ENCODE results near the gene COL20A1.

The COL20A1 gene

DNA sequence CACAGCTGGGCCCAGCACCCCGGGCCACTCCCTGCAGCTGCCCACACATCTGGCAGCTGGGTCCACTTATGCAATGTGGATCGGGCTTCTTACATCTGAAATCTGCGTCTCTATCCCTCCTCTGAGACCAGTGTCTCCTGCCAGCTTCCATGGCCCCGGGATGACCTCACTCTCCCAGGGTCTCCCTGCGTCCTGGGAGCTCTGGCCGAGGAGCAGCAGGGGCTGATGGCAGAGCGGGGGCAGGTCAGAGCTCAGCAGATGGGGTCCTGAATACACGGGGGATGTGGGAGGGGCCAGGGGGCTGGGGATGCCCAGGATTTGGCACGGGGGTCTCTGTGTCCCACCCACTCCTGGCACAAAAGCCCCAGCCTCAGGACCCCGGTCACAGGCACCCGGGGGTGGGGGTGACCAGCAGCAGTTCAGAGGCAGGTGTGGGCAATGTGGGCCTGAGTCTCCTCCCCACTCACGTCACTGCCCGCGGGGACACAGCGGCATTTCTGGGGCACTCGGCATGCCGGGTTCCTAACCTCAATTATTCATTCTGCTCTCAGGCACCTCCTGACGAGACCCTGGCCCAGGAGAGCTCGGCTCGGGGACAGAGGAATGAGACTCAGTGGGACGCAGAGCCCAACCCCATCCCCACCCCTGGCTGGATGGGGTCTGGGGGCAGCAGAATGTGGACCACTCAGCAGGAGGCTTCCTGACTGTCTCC lies 51.8 kb downstream of the COL20A1 start:
- ChIA-PET POLR2A (no interaction called here), CTCF (no interaction called here)
- Histone ChIP-seq H3K9me3 (ENCODE audit: control insufficient read depth, insufficient read depth, low read depth, low read length) (no peaks in the 10 kb centered on the region), H3K27ac (ENCODE audit: extremely low read depth, low read depth, low read length) (no peak overlapping the region), H3K4me3 (ENCODE audit: low read depth, low read length) (no peak overlapping the region), H3K36me3 (ENCODE audit: control insufficient read depth in 2 of 2, insufficient read depth in 1 of 2, low read length in 2 of 2) (no peaks in the 10 kb centered on the region), H3K4me1 (ENCODE audit: control insufficient read depth, insufficient read depth, low read length) (no peaks in the 10 kb centered on the region)
- TF ChIP-seq, protein P1, sequence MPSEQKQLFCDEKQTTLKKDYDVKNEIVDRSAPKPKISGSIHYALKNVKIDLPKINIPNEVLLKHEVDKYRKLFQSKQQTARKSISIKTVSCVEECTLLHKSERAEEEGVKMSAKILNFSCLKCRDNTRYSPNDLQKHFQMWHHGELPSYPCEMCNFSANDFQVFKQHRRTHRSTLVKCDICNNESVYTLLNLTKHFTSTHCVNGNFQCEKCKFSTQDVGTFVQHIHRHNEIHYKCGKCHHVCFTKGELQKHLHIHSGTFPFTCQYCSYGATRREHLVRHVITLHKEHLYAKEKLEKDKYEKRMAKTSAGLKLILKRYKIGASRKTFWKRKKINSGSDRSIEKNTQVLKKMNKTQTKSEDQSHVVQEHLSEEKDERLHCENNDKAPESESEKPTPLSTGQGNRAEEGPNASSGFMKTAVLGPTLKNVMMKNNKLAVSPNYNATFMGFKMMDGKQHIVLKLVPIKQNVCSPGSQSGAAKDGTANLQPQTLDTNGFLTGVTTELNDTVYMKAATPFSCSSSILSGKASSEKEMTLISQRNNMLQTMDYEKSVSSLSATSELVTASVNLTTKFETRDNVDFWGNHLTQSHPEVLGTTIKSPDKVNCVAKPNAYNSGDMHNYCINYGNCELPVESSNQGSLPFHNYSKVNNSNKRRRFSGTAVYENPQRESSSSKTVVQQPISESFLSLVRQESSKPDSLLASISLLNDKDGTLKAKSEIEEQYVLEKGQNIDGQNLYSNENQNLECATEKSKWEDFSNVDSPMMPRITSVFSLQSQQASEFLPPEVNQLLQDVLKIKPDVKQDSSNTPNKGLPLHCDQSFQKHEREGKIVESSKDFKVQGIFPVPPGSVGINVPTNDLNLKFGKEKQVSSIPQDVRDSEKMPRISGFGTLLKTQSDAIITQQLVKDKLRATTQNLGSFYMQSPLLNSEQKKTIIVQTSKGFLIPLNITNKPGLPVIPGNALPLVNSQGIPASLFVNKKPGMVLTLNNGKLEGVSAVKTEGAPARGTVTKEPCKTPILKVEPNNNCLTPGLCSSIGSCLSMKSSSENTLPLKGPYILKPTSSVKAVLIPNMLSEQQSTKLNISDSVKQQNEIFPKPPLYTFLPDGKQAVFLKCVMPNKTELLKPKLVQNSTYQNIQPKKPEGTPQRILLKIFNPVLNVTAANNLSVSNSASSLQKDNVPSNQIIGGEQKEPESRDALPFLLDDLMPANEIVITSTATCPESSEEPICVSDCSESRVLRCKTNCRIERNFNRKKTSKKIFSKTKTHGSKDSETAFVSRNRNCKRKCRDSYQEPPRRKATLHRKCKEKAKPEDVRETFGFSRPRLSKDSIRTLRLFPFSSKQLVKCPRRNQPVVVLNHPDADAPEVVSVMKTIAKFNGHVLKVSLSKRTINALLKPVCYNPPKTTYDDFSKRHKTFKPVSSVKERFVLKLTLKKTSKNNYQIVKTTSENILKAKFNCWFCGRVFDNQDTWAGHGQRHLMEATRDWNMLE (tag by site-specific recombination; conservative IDR thresholded peaks at IDR 0.05; ENCODE audit: low read depth), result no peak
- TF ChIP-seq ZNF416 (tag by site-specific recombination; IDR thresholded peaks at IDR 0.05), result no peak
- TF ChIP-seq ZBTB49 (tag by site-specific recombination; IDR thresholded peaks at IDR 0.05; ENCODE audit: low read depth), result no peak

GRCh38 chr20:63345328-63346100 lies 52.5 kb downstream of the COL20A1 start:
- H3K4me3 ChIP-seq (ENCODE audit: low read depth, low read length), result no peak overlapping the region
- CTCF ChIA-PET, result interaction anchor here (0.7 kb wide), 1 partner anchor 24 kb away, joined by 4 read pairs; no protein-coding TSS in a partner anchor
- H3K9me3 ChIP-seq (ENCODE audit: control insufficient read depth, insufficient read depth, low read depth, low read length), result no peaks in the 10 kb centered on the region
- no peaks in the 10 kb centered on the region for H3K4me1 ChIP-seq (ENCODE audit: control insufficient read depth, insufficient read depth, low read length)
- POLR2A ChIA-PET, result no interaction called here
- no peak overlapping the region for H3K27ac ChIP-seq (ENCODE audit: extremely low read depth, low read depth, low read length)
- H3K36me3 ChIP-seq (ENCODE audit: control insufficient read depth in 2 of 2, insufficient read depth in 1 of 2, low read length in 2 of 2), result no peaks in the 10 kb centered on the region
- TF ChIP-seq, protein P2, sequence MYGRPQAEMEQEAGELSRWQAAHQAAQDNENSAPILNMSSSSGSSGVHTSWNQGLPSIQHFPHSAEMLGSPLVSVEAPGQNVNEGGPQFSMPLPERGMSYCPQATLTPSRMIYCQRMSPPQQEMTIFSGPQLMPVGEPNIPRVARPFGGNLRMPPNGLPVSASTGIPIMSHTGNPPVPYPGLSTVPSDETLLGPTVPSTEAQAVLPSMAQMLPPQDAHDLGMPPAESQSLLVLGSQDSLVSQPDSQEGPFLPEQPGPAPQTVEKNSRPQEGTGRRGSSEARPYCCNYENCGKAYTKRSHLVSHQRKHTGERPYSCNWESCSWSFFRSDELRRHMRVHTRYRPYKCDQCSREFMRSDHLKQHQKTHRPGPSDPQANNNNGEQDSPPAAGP (tag by site-specific recombination; IDR thresholded peaks at IDR 0.05), result no peak
- TF ChIP-seq ZNF169 (tag by site-specific recombination; IDR thresholded peaks at IDR 0.05) (no peak), ZNF501 (tag by site-specific recombination; IDR thresholded peaks at IDR 0.05) (no peak), GLIS1 (tag by site-specific recombination; IDR thresholded peaks at IDR 0.05) (peak; percentile 89), ZBTB1 (tag by site-specific recombination; IDR thresholded peaks at IDR 0.05) (no peak), ZNF404 (tag by site-specific recombination; IDR thresholded peaks at IDR 0.05) (no peak), ZSCAN4 (tag by site-specific recombination; IDR thresholded peaks at IDR 0.05) (no peak), BCL11B (tag by site-specific recombination; IDR thresholded peaks at IDR 0.05; ENCODE audit: low read depth) (no peak), ZNF16 (tag by site-specific recombination; IDR thresholded peaks at IDR 0.05; ENCODE audit: low read depth) (no peak), ZIC2 (tag by site-specific recombination; IDR thresholded peaks at IDR 0.05) (peak; percentile 87), ZNF174 (tag by site-specific recombination; IDR thresholded peaks at IDR 0.05) (no peak), ZNF76 (tag by site-specific recombination; IDR thresholded peaks at IDR 0.05; ENCODE audit: borderline replicate concordance, low read depth) (no peak), ZNF624 (tag by site-specific recombination; IDR thresholded peaks at IDR 0.05) (no peak), ZNF549 (tag by site-specific recombination; IDR thresholded peaks at IDR 0.05) (no peak), KLF1 (tag by site-specific recombination; IDR thresholded peaks at IDR 0.05) (peak; percentile 61; the same call in 1 of the 2 replicates), SP3 (tag by site-specific recombination; IDR thresholded peaks at IDR 0.05) (no peak), ZNF132 (tag by site-specific recombination; IDR thresholded peaks at IDR 0.05; ENCODE audit: borderline replicate concordance) (no peak)
- TF ChIP-seq, protein P3, sequence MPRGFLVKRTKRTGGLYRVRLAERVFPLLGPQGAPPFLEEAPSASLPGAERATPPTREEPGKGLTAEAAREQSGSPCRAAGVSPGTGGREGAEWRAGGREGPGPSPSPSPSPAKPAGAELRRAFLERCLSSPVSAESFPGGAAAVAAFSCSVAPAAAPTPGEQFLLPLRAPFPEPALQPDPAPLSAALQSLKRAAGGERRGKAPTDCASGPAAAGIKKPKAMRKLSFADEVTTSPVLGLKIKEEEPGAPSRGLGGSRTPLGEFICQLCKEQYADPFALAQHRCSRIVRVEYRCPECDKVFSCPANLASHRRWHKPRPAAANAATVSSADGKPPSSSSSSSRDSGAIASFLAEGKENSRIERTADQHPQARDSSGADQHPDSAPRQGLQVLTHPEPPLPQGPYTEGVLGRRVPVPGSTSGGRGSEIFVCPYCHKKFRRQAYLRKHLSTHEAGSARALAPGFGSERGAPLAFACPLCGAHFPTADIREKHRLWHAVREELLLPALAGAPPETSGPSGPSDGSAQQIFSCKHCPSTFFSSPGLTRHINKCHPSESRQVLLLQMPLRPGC (tag by site-specific recombination; IDR thresholded peaks at IDR 0.05), result no peak

Measured in HEK293 (cell line).